Hepatocyte (in vitro differentiated cells): ENCODE measurements around the gene TCF12. TPM values are rescaled to one million over a fixed set of nuclear protein-coding genes. Genes with fewer than 3 reads are reported as not detected.
A peak's percentile ranks its signal among the peaks of the same experiment; 100 is the strongest.

Experiments
- DNase-seq: peaks from one replicate; pipeline ENCODE4 v3.0.0-alpha.2; 2016; ENCODE audit warnings: low spot score
- H2AFZ ChIP-seq: fragments of 200-600 bp; sonication (generic); 2 replicates; pipeline ENCODE4 v1.6.0; 2016; ENCODE audit warnings: antibody characterized with exemption, mild to moderate bottlenecking
- H3K27ac ChIP-seq: fragments of 200-600 bp; sonication (generic); 2 replicates; pipeline ENCODE4 v1.5.1; 2016; ENCODE audit warnings: mild to moderate bottlenecking
- H3K27me3 ChIP-seq: fragments of 200-600 bp; sonication (generic); 2 replicates; pipeline ENCODE4 v1.6.1; 2016
- H3K36me3 ChIP-seq: fragments of 200-600 bp; sonication (generic); replicated peaks from 2 replicates; pipeline ENCODE4 v1.5.1; 2016; ENCODE audit warnings: low read depth; ENCODE audit not compliant: insufficient read depth
- H3K4me1 ChIP-seq: fragments of 200-600 bp; sonication (generic); 2 replicates; pipeline ENCODE4 v1.5.1; 2016; ENCODE audit warnings: mild to moderate bottlenecking, moderate library complexity; ENCODE audit not compliant: insufficient read depth
- H3K4me2 ChIP-seq: fragments of 200-600 bp; sonication (generic); 2 replicates; pipeline ENCODE4 v1.6.0; 2016
- H3K4me3 ChIP-seq: fragments of 200-600 bp; sonication (generic); 2 replicates; pipeline ENCODE4 v1.5.1; 2016; ENCODE audit warnings: mild to moderate bottlenecking
- H3K79me2 ChIP-seq: fragments of 200-600 bp; sonication (generic); 2 replicates; pipeline ENCODE4 v1.6.0; 2017; ENCODE audit warnings: mild to moderate bottlenecking
- H3K9me2 ChIP-seq: fragments of 200-600 bp; sonication (generic); replicated peaks from 2 replicates; pipeline ENCODE4 v1.6.0; 2017; ENCODE audit warnings: mild to moderate bottlenecking; ENCODE audit not compliant: insufficient read depth
- H3K9me3 ChIP-seq: fragments of 200-600 bp; sonication (generic); 2 replicates; pipeline ENCODE4 v1.5.1; 2016; ENCODE audit warnings: low read depth, mild to moderate bottlenecking
- H4K20me1 ChIP-seq: fragments of 200-600 bp; sonication (generic); 2 replicates; pipeline ENCODE4 v1.6.0; 2016; ENCODE audit warnings: mild to moderate bottlenecking; ENCODE audit not compliant: insufficient read depth, poor library complexity, severe bottlenecking
- EZH2 ChIP-seq: fragments of 200-600 bp; sonication (generic); IDR thresholded peaks from 2 replicates; pipeline ENCODE4 v1.6.1; 2016; ENCODE audit warnings: antibody characterized with exemption, mild to moderate bottlenecking, borderline replicate concordance
- EZH2phosphoT487 ChIP-seq: fragments of 200-600 bp; sonication (generic); IDR thresholded peaks from one replicate; pipeline ENCODE4 v1.6.1; 2018; ENCODE audit warnings: antibody characterized with exemption, mild to moderate bottlenecking, low read depth, moderate library complexity; ENCODE audit not compliant: unreplicated experiment, severe bottlenecking
- WGBS: methylation state at CpG from one replicate; pipeline ENCODE4 v1.1.6; 2016; ENCODE audit warnings: low lambda C conversion rate; ENCODE audit errors: missing lambda C conversion rate; 5-methylcytosine and 5-hydroxymethylcytosine counted together
- polyA plus RNA-seq: library from polyadenylated mRNA; unstranded; fragments of >200 nt; fragmentation: Nextera tagmentation; extraction: Ambion mirVana; gene quantifications from 2 replicates; pipeline ENCODE4 v1.2.1, GENCODE V29; 2016
- total RNA-seq: library from RNA; depleted of rRNA; stranded (reverse); fragments of >200 nt; gene quantifications from 2 replicates; pipeline ENCODE4 v1.2.3, GENCODE V29; 2014
- TF ChIP-seq, protein P1 (sequence below): fragments of 200-600 bp; sonication (generic); IDR thresholded peaks from 2 replicates; pipeline ENCODE4 v1.5.1; 2016; ENCODE audit warnings: antibody characterized with exemption, mild to moderate bottlenecking; ENCODE audit not compliant: poor library complexity

Gene TCF12
- total and polyA plus RNA-seq, 2 experiments from 2014 or later, result 42.0 to 93.2 TPM

DNA sequence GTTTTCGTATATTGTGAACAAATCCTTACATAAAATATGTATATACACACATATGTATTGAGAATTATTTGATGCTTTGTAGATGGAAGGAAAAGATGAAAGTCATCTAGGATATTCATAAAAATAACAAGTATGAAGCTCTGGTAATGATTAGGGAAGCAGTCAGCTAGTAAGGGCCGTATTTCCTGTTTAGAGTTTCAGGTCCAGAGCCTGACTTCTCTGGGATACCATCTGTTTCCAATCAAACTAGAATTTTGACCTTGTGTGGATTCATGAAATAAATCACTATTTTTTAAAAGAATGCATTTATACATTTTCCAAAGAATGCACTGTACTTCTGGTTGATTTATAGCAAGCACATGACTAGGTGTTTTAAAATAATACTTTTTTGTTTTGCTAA is 301.8 kb downstream of the TCF12 start:
- H3K9me3 ChIP-seq, result no peaks in the 10 kb centered on the region
- H3K4me3 ChIP-seq, result peak overlapping the region; percentile 6
- peaks cover 30% of the 10 kb centered on the region for H3K4me1 ChIP-seq
- peak; percentile 23 for DNase-seq
- no peaks in the 10 kb centered on the region for H3K36me3 ChIP-seq
- H4K20me1 ChIP-seq, result no peaks in the 10 kb centered on the region
- WGBS, result 63% methylated on average over 2 of the region's 2 CpGs
- H3K9me2 ChIP-seq, result no peaks in the 10 kb centered on the region
- TF ChIP-seq, protein P1, sequence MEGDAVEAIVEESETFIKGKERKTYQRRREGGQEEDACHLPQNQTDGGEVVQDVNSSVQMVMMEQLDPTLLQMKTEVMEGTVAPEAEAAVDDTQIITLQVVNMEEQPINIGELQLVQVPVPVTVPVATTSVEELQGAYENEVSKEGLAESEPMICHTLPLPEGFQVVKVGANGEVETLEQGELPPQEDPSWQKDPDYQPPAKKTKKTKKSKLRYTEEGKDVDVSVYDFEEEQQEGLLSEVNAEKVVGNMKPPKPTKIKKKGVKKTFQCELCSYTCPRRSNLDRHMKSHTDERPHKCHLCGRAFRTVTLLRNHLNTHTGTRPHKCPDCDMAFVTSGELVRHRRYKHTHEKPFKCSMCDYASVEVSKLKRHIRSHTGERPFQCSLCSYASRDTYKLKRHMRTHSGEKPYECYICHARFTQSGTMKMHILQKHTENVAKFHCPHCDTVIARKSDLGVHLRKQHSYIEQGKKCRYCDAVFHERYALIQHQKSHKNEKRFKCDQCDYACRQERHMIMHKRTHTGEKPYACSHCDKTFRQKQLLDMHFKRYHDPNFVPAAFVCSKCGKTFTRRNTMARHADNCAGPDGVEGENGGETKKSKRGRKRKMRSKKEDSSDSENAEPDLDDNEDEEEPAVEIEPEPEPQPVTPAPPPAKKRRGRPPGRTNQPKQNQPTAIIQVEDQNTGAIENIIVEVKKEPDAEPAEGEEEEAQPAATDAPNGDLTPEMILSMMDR, result no peak
- no peak for TF ChIP-seq EZH2
- no peak for TF ChIP-seq EZH2phosphoT487
- H3K4me2 ChIP-seq, result peak overlapping the region; percentile 63
- peaks cover 87% of the 10 kb centered on the region for H3K79me2 ChIP-seq
- H3K27ac ChIP-seq, result peak overlapping the region; percentile 70
- no peaks in the 10 kb centered on the region for H3K27me3 ChIP-seq
- H2AFZ ChIP-seq, result no peak overlapping the region

DNA sequence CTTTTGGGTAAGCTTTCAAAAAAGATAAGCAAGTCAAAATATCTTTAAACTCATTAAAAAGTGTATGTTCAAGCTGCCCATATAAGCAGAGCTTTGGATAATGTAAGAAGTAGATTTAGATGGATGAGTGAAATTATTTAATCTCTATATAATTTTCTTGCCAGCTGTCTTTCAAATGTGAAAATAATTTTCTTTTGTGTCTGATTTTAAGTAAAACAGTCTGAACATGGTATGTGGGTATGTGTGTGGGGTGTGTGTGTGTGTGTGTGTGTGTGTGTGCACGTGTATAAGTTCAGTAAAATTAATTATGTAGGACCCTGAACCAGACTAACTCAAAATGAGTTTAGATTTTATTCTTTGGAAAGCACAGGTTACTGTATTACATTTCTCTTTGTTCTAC is 302.7 kb downstream of the TCF12 start:
- Histone ChIP-seq H3K79me2 (peaks cover 87% of the 10 kb centered on the region), H3K4me2 (peak overlapping the region; percentile 63), H3K4me3 (no peak overlapping the region), H2AFZ (no peak overlapping the region), H3K27ac (peak overlapping the region; percentile 70), H3K9me3 (no peaks in the 10 kb centered on the region), H3K4me1 (peaks cover 20% of the 10 kb centered on the region), H3K9me2 (no peaks in the 10 kb centered on the region), H4K20me1 (no peaks in the 10 kb centered on the region), H3K36me3 (no peaks in the 10 kb centered on the region), H3K27me3 (no peaks in the 10 kb centered on the region)
- TF ChIP-seq EZH2 (no peak), EZH2phosphoT487 (no peak)
- TF ChIP-seq, protein P1, result no peak
- no peak for DNase-seq
- 55% methylated on average over 1 of the region's 1 CpG for WGBS

DNA sequence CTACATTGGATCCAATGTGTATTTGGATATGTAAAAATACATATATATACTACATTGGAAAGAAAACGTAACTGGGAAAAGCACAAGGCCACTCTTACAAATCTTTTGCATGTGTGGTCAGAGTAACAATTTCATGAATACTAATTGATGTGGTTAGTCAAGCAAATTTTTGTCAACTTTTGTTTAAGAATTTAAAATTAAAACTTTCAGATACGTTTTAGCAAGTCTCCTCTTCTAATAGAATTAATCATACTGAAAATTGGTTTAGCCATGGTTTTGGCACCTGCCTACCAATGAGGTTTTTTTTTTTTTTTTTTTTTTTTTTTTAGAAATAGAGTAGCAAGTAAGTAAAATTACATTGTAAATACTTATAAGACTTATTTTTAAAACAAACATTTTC is 304.9 kb downstream of the TCF12 start:
- no peak for DNase-seq
- Histone ChIP-seq H3K4me3 (no peak overlapping the region), H3K4me2 (peak overlapping the region; percentile 35), H3K27me3 (no peaks in the 10 kb centered on the region), H2AFZ (no peak overlapping the region), H3K9me2 (no peaks in the 10 kb centered on the region), H3K9me3 (no peaks in the 10 kb centered on the region), H3K79me2 (peaks cover 80% of the 10 kb centered on the region), H4K20me1 (no peaks in the 10 kb centered on the region), H3K36me3 (no peaks in the 10 kb centered on the region), H3K27ac (no peak overlapping the region), H3K4me1 (peaks cover 19% of the 10 kb centered on the region)
- WGBS, result 89% methylated on average over 2 of the region's 2 CpGs
- TF ChIP-seq EZH2phosphoT487 (no peak), EZH2 (no peak)
- TF ChIP-seq, protein P1, result no peak

DNA sequence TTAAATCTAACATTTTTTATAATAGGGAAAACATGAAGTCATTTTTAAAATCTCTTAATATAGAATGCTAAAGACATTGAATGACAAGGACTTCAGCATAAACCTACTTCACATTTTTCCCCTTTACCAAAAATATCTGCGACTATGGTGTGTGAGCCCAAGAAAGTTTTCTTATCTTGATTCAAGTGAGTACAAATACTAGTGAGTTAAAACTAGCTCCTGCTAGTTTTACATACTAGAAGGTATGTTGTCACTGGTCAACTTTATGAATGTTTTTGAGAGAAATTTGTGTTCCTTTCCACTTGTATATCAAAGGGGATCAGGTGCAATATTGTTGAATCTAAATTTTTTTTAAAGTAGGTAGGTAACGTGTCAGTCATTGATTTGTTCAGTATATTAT is 305.4 kb downstream of the TCF12 start:
- 77% methylated on average over 2 of the region's 2 CpGs for WGBS
- peak overlapping the region; percentile 35 for H3K4me2 ChIP-seq

More for the DNA sequence above, 305.4 kb downstream of the TCF12 start:
- Histone ChIP-seq H3K9me3 (no peaks in the 10 kb centered on the region), H3K27ac (no peak overlapping the region), H3K79me2 (peaks cover 80% of the 10 kb centered on the region), H3K36me3 (no peaks in the 10 kb centered on the region), H3K4me1 (peaks cover 18% of the 10 kb centered on the region), H3K27me3 (no peaks in the 10 kb centered on the region), H3K4me3 (no peak overlapping the region), H3K9me2 (no peaks in the 10 kb centered on the region), H4K20me1 (peaks cover 4% of the 10 kb centered on the region), H2AFZ (no peak overlapping the region)
- TF ChIP-seq, protein P1, result no peak
- TF ChIP-seq EZH2 (no peak), EZH2phosphoT487 (no peak)
- no peak for DNase-seq
